Fibroblast of lung (primary cell): ENCODE measurements around the gene MARK3. TPM values are rescaled to one million over a fixed set of nuclear protein-coding genes. Genes with fewer than 3 reads are reported as not detected.

Source experiments
- DNase-seq, 2 donors: peaks; one replicate each; pipeline versions ENCODE4 v3.0.0 to v3.0.0-alpha.2; 2010; ENCODE audit warnings: low read depth in 2 of 2
- H2AFZ ChIP-seq: 2 replicates; pipeline ENCODE4 v1.5.1; 2012; ENCODE audit warnings: low read length, control low read depth, inconsistent platforms
- H3K27ac ChIP-seq: 2 replicates; pipeline ENCODE4 v1.5.1; 2011; ENCODE audit warnings: low read length, control low read depth; ENCODE audit not compliant: insufficient read depth
- H3K27me3 ChIP-seq: 2 replicates; pipeline ENCODE4 v1.5.1; 2011; ENCODE audit warnings: mild to moderate bottlenecking, low read length; ENCODE audit not compliant: control insufficient read depth, insufficient read depth
- H3K36me3 ChIP-seq: 2 replicates; pipeline ENCODE4 v1.5.1; 2011; ENCODE audit warnings: low read length; ENCODE audit not compliant: control insufficient read depth, insufficient read depth
- H3K4me1 ChIP-seq: 2 replicates; pipeline ENCODE4 v1.5.1; 2011; ENCODE audit warnings: low read length; ENCODE audit not compliant: control insufficient read depth, insufficient read depth; ENCODE audit errors: extremely low read depth
- H3K4me2 ChIP-seq: 2 replicates; pipeline ENCODE4 v1.5.1; 2011; ENCODE audit warnings: low read length, control low read depth; ENCODE audit not compliant: insufficient read depth; ENCODE audit errors: extremely low read depth
- H3K4me3 ChIP-seq, 4 experiments: fragments of 200-600 bp in 1 of 4; sonication (generic) in 1 of 4; replicated peaks in 1 of 4; 2 replicates each; pipeline ENCODE4 v1.5.1; 2011 to 2016; ENCODE audit warnings: low read length in 4 of 4, low read depth in 3 of 4, mild to moderate bottlenecking in 3 of 4, control low read depth in 2 of 4, inconsistent platforms in 1 of 4, mixed read lengths in 1 of 4; ENCODE audit not compliant: insufficient read depth in 1 of 4; ENCODE audit errors: control extremely low read depth in 1 of 4
- H3K79me2 ChIP-seq: 2 replicates; pipeline ENCODE4 v1.5.1; 2012; ENCODE audit warnings: mild to moderate bottlenecking, low read length, inconsistent platforms; ENCODE audit not compliant: control insufficient read depth, insufficient read depth
- H3K9ac ChIP-seq: 2 replicates; pipeline ENCODE4 v1.5.1; 2011; ENCODE audit warnings: mild to moderate bottlenecking, low read length, control low read depth; ENCODE audit not compliant: insufficient read depth
- H3K9me3 ChIP-seq: 2 replicates; pipeline ENCODE4 v1.5.1; 2012; ENCODE audit warnings: low read depth, low read length; ENCODE audit not compliant: control insufficient read depth, insufficient read depth
- H4K20me1 ChIP-seq: 2 replicates; pipeline ENCODE4 v1.5.1; 2011; ENCODE audit warnings: low read length; ENCODE audit not compliant: control insufficient read depth, insufficient read depth; ENCODE audit errors: extremely low read depth
- CTCF ChIP-seq, 2 donors: IDR thresholded peaks in 1 of 2; conservative IDR thresholded peaks in 1 of 2; 1 replicate in 1 of 2; 2 replicates in 1 of 2; pipeline ENCODE4 v1.5.1; 2011 to 2012; ENCODE audit warnings: low read length in 2 of 2, control low read depth in 1 of 2, inconsistent platforms in 1 of 2, low read depth in 1 of 2, mild to moderate bottlenecking in 1 of 2
- EZH2 ChIP-seq: IDR thresholded peaks from 2 replicates; pipeline ENCODE4 v1.5.1; 2012; ENCODE audit warnings: low read length, control low read depth, mild to moderate bottlenecking; ENCODE audit errors: missing control alignments
- polyA plus RNA-seq, 2 donors: library from polyadenylated mRNA; depleted of rRNA in 1 of 2; stranded (reverse) in 1 of 2; unstranded in 1 of 2; fragments of >200 nt; gene quantifications; 2 replicates each; pipeline ENCODE4 v1.2.1, GENCODE V29; 2011 to 2012; ENCODE audit warnings: missing spikeins in 1 of 2
- total RNA-seq: library from RNA; depleted of rRNA; stranded (reverse); fragments of >200 nt; gene quantifications from 2 replicates; pipeline ENCODE4 v1.2.1, GENCODE V29; 2014

MARK3 gene
- total and polyA plus RNA-seq, 2 donors (not counting 1 experiment from before 2014, with no cell fraction given), result 76.0 to 119 TPM

- peaks cover 4% of the 10 kb centered on the region for H3K79me2 ChIP-seq
- H3K9me3 ChIP-seq, result no peaks in the 10 kb centered on the region
- H3K27ac ChIP-seq, result peak overlapping the region; percentile 33
- H3K4me3 ChIP-seq, result no peak overlapping the region
- H3K4me1 ChIP-seq, result peaks cover 20% of the 10 kb centered on the region
- H2AFZ ChIP-seq, result no peak overlapping the region
- no peak overlapping the region for H3K9ac ChIP-seq
- peak overlapping the region; percentile 83 for H3K4me2 ChIP-seq
- no peaks in the 10 kb centered on the region for H3K27me3 ChIP-seq
- H4K20me1 ChIP-seq, result no peaks in the 10 kb centered on the region
- no peak for DNase-seq
- TF ChIP-seq EZH2 (no peak), CTCF (conservative IDR thresholded peaks at IDR 0.05 in 1 of 2, IDR thresholded peaks at IDR 0.05 in 1 of 2; ENCODE audit: low read depth in 1 of 2, low read length in 2 of 2) (no peak)
- H3K36me3 ChIP-seq, result no peaks in the 10 kb centered on the region
Measured at GRCh38 chr14:103550451-103551337, 165.5 kb downstream of the MARK3 start.

GRCh38 chr14:103551338-103551762 lies 166.1 kb downstream of the MARK3 start:
- DNase-seq, result no peak
- Histone ChIP-seq H3K4me1 (peaks cover 20% of the 10 kb centered on the region), H3K4me2 (peak overlapping the region; percentile 83), H3K79me2 (peaks cover 7% of the 10 kb centered on the region), H3K9ac (peak overlapping the region; percentile 30), H3K27me3 (no peaks in the 10 kb centered on the region), H4K20me1 (no peaks in the 10 kb centered on the region), H3K4me3 (no peak overlapping the region), H2AFZ (peak overlapping the region; percentile 29), H3K27ac (peak overlapping the region; percentile 33), H3K36me3 (no peaks in the 10 kb centered on the region), H3K9me3 (no peaks in the 10 kb centered on the region)
- TF ChIP-seq EZH2 (no peak), CTCF (conservative IDR thresholded peaks at IDR 0.05 in 1 of 2, IDR thresholded peaks at IDR 0.05 in 1 of 2; ENCODE audit: low read depth in 1 of 2, low read length in 2 of 2) (no peak)

- Histone ChIP-seq H2AFZ (no peak overlapping the region), H3K4me2 (peak overlapping the region; percentile 83), H3K9ac (no peak overlapping the region), H3K27ac (peak overlapping the region; percentile 33), H3K4me1 (peaks cover 21% of the 10 kb centered on the region), H3K4me3 (no peak overlapping the region), H3K36me3 (no peaks in the 10 kb centered on the region), H3K27me3 (no peaks in the 10 kb centered on the region), H3K79me2 (peaks cover 12% of the 10 kb centered on the region), H4K20me1 (no peaks in the 10 kb centered on the region), H3K9me3 (no peaks in the 10 kb centered on the region)
- DNase-seq, result peak in 1 of 2 donors; percentile 78
- TF ChIP-seq CTCF (conservative IDR thresholded peaks at IDR 0.05 in 1 of 2, IDR thresholded peaks at IDR 0.05 in 1 of 2; ENCODE audit: low read depth in 1 of 2, low read length in 2 of 2) (no peak), EZH2 (no peak)
Measured at GRCh38 chr14:103552011-103552845, 167.0 kb downstream of the MARK3 start.
